ENCODE data around the gene TNS1.
"Not testable (repeated sequence)": the region's sequence is repeated elsewhere in the genome, so short reads cannot be mapped to it uniquely, and the experiment has no call there.

Gene TNS1

DNA sequence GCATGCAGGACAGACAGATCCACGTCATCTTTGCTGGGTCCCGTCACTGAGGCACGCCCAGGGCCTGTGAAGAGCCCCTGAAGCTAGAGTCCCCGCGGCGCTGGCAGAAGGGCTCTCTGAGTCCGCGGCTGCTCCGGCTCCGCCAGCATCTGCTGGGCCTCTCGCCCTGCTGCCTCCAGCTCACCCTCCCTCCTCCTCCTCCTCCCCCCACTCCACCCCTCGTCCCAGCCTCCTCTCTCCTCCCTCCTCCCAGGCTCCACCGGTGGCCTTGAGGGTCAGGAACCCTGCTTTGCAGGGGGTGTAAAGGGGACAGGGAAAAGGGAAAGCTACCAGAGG, at the start of gene TNS1:
Gene TNS1 (minus strand): TSS at position 151 of the 336 bp plus-strand sequence. CDS start 123 bp downstream, at position 28.
- DNase-seq: peak; percentile 81

DNA sequence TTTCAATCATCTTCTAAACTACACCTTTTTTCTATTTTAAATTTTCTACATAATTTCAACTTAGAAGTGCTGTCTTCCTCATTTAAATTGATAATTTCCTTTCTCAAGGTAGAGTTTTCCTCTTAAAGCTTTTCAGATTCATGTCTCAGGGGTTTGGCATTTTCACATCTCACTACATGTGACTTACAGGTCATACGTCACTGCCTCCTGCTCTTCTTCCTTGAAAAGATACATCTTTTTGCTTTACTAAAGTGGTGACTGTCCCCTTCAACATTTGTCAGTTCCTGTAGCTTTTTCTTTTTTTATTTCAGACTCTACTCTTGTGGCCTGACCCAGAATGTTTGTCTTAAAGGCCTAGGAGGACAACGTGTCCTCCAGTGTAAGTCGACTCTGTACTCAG, 49.1 kb upstream of the TNS1 start:
- DNase-seq: no peak

DNA sequence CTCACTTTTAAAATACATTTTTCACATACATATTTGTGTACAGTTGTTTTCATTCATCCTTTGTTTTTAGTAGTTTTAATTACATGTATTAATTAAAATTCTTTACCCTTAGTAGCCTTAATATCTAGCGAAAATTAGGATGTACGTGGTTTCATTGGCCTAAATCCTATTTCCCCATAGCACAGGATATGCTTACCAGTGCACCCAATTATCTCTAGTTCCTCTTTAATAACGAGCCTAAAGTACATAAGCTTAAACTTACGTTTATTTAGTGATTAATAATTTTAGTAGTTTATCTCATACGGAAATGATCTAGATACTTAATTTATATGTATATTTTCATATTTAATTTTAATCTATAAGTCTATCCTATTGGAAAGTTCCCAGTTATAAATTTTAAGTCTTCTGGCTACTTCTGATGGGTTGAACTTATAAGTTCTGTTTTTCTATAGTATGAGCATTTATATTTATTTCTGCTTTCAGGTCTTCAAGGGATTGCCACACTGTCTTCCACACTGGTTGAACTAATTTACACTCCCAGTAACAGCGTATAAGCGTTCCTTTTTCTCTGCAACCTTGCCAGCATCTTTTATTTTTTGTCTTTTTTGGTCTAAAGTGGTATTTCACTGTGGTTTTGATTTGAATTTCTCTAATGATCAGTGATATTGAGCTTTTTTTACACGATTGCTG, 44.9 kb upstream of the TNS1 start:
- DNase-seq: no peak

- DNase-seq: no peak
These were observed 43.4 kb upstream of the TNS1 start for GRCh38 chr2:218046238-218046637.

- not testable (repeated sequence) for DNase-seq
These were observed 41.8 kb upstream of the TNS1 start for GRCh38 chr2:218044599-218044998.

- DNase-seq: no peak
These were observed 40.9 kb upstream of the TNS1 start for GRCh38 chr2:218043701-218044109.

DNA sequence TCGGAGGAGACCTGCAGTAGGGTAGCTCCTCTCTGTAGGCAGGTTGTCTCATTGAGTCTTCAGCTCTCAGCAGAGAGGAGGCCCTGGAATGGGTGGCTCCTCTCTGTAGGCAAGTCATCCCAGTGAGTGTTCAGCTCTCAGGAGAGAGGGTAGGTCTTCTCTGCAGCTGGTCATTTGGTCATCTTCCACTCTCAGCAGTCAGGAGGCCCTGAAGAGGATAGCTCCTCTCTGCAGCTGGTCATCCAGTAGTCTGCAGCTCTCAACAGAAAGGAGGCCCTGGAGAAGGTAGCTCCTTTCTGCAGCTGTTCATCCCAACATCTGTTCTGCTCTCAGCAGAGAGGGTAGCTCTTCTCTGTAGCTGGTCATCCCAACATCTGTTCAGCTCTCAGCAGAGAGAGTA, 40.3 kb upstream of the TNS1 start:
- DNase-seq: no peak

DNA sequence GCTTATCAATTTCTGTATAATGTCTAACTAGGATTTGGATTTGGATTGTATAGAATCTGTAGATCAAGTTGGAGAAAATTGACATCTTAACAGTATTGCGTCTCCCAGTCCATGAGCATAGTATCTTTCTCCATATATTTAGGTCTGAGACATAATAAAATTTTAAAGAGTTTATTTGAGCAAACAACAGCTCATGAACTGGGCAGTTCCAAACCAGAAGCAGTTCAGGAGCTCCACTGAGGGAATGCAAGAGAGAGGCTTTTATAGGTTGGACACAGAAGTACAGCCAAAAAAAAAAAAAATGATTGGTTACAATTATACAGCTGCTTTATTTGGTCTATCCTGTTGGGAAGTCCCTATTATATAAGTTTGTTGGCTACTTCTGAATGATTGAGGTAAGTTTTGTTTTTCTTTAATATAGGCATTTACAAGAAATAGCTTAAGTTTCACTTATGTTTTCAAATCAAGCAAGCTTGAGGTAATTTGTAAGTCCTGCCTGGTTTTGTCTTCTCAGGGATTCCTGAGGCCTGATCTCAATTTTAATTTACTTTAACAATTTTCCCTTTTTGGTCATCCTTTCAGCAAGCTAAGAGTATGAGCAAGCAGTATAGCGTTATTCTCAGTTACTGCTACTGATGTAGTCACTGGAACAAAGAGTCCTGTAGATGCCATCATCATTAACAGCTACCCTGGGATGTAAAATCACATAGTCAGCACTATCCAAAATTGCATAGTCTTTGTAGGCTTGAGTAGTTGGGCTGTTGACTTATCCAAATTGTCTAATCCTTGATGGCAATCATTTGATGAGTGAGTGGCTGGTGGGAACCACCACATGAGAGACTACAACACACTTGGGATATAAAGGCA, 38.7 kb upstream of the TNS1 start:
- no peak for DNase-seq

DNA sequence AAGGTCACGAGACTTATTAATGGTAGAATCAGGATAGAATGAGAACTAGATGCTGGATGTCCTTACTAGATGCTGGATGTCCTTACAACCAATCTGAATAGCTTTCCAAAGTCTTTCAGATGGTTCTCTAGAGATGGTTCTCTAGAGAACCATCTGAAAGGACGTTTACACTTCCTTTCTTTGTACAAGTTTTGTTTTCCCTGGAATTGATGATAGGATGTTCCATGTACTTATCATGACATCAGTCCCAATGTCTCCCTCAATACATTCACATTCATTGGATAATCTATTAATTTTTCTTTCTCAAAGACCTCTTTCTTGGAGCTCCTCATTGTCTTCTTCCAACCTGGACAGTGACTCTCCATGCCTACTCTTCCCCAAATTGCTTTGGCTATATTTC, 38.1 kb upstream of the TNS1 start:
- no peak for DNase-seq

DNA sequence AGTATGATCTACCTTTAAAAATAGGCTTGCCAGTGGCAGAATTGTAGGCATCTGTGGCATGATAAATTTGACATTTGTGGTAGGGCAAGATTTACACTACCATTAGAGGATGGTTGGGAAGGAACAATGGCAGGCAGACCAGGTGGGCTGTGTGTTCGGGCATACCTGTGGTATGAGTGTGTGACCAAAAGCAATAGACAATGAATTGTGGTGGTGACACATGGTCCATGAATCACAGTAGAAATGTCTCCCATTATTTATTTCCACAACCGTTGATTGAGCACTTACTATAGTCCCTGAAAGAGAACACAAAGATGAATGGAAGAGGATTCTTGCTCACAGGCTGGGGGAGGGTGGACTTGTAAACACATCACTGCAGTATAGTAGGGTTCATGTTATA, 36.4 kb upstream of the TNS1 start:
- DNase-seq: no peak

GRCh38 chr2:218036371-218036770, 33.6 kb upstream of the TNS1 start:
- no peak for DNase-seq

- DNase-seq: no peak
These were observed 32.8 kb upstream of the TNS1 start for GRCh38 chr2:218035463-218036100.

- DNase-seq: peak; percentile 91
These were observed 31.9 kb upstream of the TNS1 start for GRCh38 chr2:218034497-218035213.

DNA sequence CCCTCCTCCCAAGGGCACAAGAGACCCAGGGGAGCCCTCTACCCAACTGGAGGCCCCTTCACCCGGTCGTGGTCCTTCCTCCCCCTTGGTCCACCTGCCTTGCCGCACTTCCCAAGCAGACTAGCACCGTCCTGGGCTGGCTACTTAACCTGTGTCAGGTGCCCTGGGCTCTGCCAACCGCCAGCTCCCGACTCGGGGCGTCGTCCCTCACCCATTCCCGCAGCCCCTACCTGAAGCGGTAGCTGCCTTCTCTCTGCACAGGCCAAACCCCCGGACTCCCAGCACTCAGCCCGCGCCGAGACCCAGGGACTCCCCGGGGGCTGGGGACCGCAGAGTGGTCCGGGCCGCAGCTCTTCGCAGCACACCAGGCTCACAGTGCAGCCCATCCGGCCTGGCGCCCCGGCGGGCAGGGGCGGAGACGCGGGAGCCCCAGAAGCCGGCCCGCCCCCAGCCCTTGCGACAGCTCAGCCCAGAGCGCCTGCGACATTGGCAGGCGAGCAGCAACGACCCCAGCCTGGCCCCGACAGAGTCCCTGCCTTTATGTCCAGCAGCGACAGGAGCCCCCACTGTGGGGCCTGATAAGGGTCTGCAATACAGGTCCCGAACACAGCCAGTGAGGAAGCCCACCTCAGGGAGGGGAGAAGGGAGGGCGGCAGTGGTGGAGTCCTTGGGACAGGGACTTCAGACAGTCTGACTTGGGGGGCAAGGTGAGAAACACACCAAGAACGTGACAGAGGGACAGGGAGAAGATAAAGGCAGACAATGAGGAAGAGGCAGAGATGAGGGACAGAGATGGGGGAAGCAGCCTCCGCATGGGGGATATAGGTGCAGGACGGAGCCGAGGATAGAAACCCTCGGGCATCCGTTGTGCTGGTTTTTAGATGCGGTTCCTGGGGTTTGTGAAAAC, 31.0 kb upstream of the TNS1 start:
- peak; percentile 63 for DNase-seq

DNA sequence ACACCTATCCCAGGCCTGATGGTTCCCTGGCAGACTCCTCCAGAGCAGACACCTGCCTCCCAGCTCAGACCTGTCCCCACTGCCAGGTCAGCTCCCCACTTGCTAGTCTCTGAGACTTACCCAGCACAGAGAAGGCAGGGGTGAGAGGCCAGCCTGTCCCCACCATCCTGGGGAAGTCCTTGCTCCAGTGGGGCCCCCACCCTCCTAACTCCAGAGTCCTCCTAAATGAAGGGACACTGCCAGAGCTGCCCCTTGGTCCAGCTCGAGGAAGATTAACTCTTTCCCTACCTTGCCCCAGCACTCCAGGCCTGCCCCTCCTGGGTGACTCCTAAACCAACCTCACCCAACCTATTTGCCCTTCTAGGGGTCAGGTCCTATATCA, 30.4 kb upstream of the TNS1 start:
- no peak for DNase-seq

DNA sequence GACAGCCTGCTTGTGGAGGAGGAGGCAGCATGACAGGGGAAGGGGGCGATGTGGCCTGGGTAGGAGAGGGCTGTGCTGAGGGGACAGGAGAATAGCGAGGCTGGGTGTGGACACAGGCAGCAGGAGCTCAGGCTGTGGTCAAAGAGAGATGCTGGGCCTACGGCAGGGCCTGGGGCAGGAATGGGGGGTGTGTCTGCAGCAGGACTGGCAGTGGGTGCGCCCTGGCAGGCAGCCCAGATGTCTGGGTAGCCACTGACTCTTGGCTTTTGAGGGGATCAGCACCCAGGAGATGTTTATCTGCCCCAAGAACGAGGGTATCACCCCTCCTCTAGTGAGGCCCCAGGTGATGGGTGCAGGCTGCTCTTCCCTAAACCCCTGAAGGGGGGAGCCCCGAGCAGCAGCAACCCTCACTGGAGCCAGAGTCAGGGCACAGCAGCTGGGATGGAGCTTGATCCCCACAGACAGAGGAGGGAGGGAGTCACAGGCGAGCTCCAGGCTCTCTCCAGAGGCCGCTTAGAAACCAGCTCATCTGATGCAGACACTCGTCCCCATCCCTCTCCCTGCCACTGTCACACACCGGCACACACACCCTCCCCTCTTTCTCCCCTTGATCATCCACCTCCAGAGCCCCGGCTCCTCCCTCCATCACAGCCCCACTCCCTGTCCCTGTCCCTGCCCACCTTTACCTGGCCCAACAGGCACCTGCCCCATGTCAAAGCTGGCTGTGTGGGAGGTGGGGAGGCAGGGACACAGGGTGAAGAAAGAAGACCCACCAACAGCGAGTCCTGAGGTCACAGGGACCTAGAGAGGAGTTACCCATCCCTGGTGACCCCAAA, 29.8 kb upstream of the TNS1 start:
- no peak for DNase-seq

DNA sequence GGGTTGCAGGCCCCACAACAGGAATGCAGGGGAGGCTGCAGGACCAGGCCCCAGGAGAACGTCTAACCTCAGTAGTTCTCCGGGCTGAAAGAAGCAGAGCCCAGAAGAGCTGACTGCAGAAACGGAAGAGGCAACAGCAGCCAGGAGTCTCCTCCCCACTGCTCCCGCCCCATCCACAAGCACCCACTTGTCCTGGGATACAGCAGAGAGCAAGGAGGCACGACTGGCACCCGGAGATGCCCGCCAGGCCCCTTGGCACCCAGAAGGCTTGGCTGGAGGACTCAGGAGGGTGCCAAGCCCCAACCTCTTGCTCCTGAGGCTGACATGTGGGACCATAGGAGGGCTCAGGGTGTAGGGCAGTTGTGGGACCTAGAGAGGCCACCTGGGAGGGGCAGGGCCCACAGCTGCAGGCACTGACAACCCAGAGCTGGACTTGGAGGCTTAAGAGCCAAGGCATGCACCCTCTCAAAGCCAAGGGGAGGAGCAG, 29.0 kb upstream of the TNS1 start:
- no peak for DNase-seq

DNA sequence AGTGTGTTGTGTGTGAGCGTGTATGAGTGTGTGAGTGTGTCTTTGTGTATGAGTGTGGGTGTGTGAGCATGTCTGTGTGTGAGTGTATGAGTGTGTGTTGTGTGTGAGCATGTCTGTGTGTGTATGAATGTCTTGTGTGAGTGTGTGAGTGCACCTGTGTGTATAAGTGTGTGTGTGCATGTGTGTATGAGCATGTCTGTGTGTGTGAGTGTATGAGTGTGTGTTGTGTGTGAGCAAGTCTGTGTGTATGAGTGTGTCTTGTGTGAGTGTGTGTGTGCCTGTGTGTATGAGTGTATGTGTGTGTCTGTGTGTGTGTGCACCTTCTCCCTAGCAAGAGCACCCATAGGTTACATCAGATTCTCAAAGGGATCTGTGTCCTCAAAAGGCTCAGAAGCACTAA, 28.5 kb upstream of the TNS1 start:
- DNase-seq: no peak

- no peak for DNase-seq
These were observed 27.8 kb upstream of the TNS1 start for GRCh38 chr2:218030409-218031195.
